H9 (cell line): ENCODE results near the gene CHST15. TPM values are rescaled to one million over a fixed set of nuclear protein-coding genes. Genes with fewer than 3 reads are reported as not detected.

Source experiments
- DNase-seq: peaks from one replicate; pipeline ENCODE4 v3.0.0-alpha.2; 2017
- H2AFZ ChIP-seq: one replicate; pipeline ENCODE4 v1.6.1; 2013; ENCODE audit warnings: mild to moderate bottlenecking, low read length, control low read depth, moderate library complexity
- H2AK5ac ChIP-seq: 2 replicates; pipeline ENCODE4 v1.6.1; 2013; ENCODE audit warnings: low read length, control low read depth, mixed read lengths; ENCODE audit not compliant: insufficient read length
- H2BK120ac ChIP-seq: one replicate; pipeline ENCODE4 v1.6.1; 2013; ENCODE audit warnings: low read depth, mild to moderate bottlenecking, low read length, control low read depth, inconsistent platforms; ENCODE audit not compliant: poor library complexity, severe bottlenecking
- H2BK12ac ChIP-seq: 2 replicates; pipeline ENCODE4 v1.6.1; 2013; ENCODE audit warnings: low read length, control low read depth, mixed read lengths, low read depth; ENCODE audit not compliant: insufficient read length
- H2BK15ac ChIP-seq: 2 replicates; pipeline ENCODE4 v1.6.1; 2013; ENCODE audit warnings: low read depth, low read length, control low read depth
- H2BK20ac ChIP-seq: one replicate; pipeline ENCODE4 v1.6.1; 2013; ENCODE audit warnings: low read depth, mild to moderate bottlenecking, low read length, control low read depth, inconsistent platforms; ENCODE audit not compliant: poor library complexity, severe bottlenecking
- H2BK5ac ChIP-seq: 2 replicates; pipeline ENCODE4 v1.6.1; 2013; ENCODE audit warnings: low read length, control low read depth, mixed read lengths; ENCODE audit not compliant: insufficient read length
- H3K14ac ChIP-seq: 2 replicates; pipeline ENCODE4 v1.6.1; 2013; ENCODE audit warnings: low read length, control low read depth; ENCODE audit not compliant: insufficient read depth
- H3K18ac ChIP-seq: 2 replicates; pipeline ENCODE4 v1.6.1; 2013; ENCODE audit warnings: low read depth, mild to moderate bottlenecking, mixed read lengths, low read length, control low read depth; ENCODE audit not compliant: insufficient read length
- H3K23ac ChIP-seq: 2 replicates; pipeline ENCODE4 v1.6.1; 2013; ENCODE audit warnings: low read length, control low read depth, mixed read lengths, low read depth; ENCODE audit not compliant: insufficient read length
- H3K23me2 ChIP-seq: 2 replicates; pipeline ENCODE4 v1.6.1; 2013; ENCODE audit warnings: low read depth, mild to moderate bottlenecking, mixed read lengths, low read length, control low read depth; ENCODE audit not compliant: insufficient read length, poor library complexity, severe bottlenecking
- H3K27ac ChIP-seq: 2 replicates; pipeline ENCODE4 v1.5.1; 2013; ENCODE audit warnings: low read length, control low read depth, mixed read lengths, low read depth; ENCODE audit not compliant: insufficient read length
- H3K27me3 ChIP-seq: 2 replicates; pipeline ENCODE4 v1.6.1; 2013; ENCODE audit warnings: low read length, control low read depth, inconsistent platforms; ENCODE audit not compliant: insufficient read depth
- H3K4ac ChIP-seq: 2 replicates; pipeline ENCODE4 v1.6.1; 2013; ENCODE audit warnings: low read depth, mild to moderate bottlenecking, control low read depth, inconsistent platforms, low read length, moderate library complexity
- H3K4me1 ChIP-seq: 2 replicates; pipeline ENCODE4 v1.6.1; 2013; ENCODE audit warnings: low read length, control low read depth, inconsistent platforms; ENCODE audit not compliant: insufficient read depth
- H3K4me2 ChIP-seq: 2 replicates; pipeline ENCODE4 v1.6.1; 2013; ENCODE audit warnings: low read length, control low read depth, mixed read lengths; ENCODE audit not compliant: insufficient read length, insufficient read depth
- H3K56ac ChIP-seq: 2 replicates; pipeline ENCODE4 v1.6.1; 2013; ENCODE audit warnings: low read depth, mild to moderate bottlenecking, mixed read lengths, low read length, control low read depth; ENCODE audit not compliant: insufficient read length
- H3K79me1 ChIP-seq: 2 replicates; pipeline ENCODE4 v1.6.1; 2013; ENCODE audit warnings: low read depth, mild to moderate bottlenecking, moderate library complexity, low read length, control low read depth, inconsistent platforms; ENCODE audit not compliant: insufficient read depth, poor library complexity, severe bottlenecking
- H3K79me2 ChIP-seq: 2 replicates; pipeline ENCODE4 v1.6.1; 2013; ENCODE audit warnings: low read length, control low read depth, inconsistent platforms; ENCODE audit not compliant: insufficient read depth
- H3K9ac ChIP-seq: 2 replicates; pipeline ENCODE4 v1.6.1; 2013; ENCODE audit warnings: low read length, control low read depth, mixed read lengths; ENCODE audit not compliant: insufficient read length; ENCODE audit errors: extremely low read depth
- H3K9me3 ChIP-seq: one replicate; pipeline ENCODE4 v1.6.1; 2013; ENCODE audit warnings: low read depth, low read length, inconsistent platforms; ENCODE audit not compliant: control insufficient read depth
- H3T11ph ChIP-seq: one replicate; pipeline ENCODE4 v1.6.1; 2013; ENCODE audit warnings: mild to moderate bottlenecking, low read length, control low read depth, inconsistent platforms
- H4K20me1 ChIP-seq: one replicate; pipeline ENCODE4 v1.6.1; 2013; ENCODE audit not compliant: control insufficient read depth, insufficient read length, insufficient read depth
- H4K5ac ChIP-seq: 2 replicates; pipeline ENCODE4 v1.6.1; 2013; ENCODE audit warnings: low read depth, mild to moderate bottlenecking, mixed read lengths, low read length, control low read depth; ENCODE audit not compliant: insufficient read length
- H4K8ac ChIP-seq: replicated peaks from 2 replicates; pipeline ENCODE4 v1.6.1; 2013; ENCODE audit warnings: low read length, control low read depth, mixed read lengths, low read depth; ENCODE audit not compliant: insufficient read length
- H4K91ac ChIP-seq: 2 replicates; pipeline ENCODE4 v1.6.1; 2013; ENCODE audit warnings: low read depth, mild to moderate bottlenecking, moderate library complexity, mixed read lengths, low read length, control low read depth; ENCODE audit not compliant: insufficient read length
- H3K27ac Mint-ChIP-seq, 3 experiments: 2 replicates in 2 of 3; 3 replicates in 1 of 3; pipeline ENCODE4 v1.8.0; 2020 to 2021; ENCODE audit warnings: mixed read lengths in 3 of 3, mild to moderate bottlenecking in 1 of 3, moderate library complexity in 1 of 3
- H3K27me3 Mint-ChIP-seq: 2 replicates; pipeline ENCODE4 v1.8.0; 2021; ENCODE audit warnings: low read depth, mild to moderate bottlenecking, moderate library complexity, mixed read lengths
- H3K36me3 Mint-ChIP-seq, 3 experiments: 2 replicates in 2 of 3; 3 replicates in 1 of 3; pipeline ENCODE4 v1.8.0; 2020 to 2021; ENCODE audit warnings: low read depth in 3 of 3, mixed read lengths in 3 of 3; ENCODE audit not compliant: insufficient read depth in 1 of 3
- H3K4me1 Mint-ChIP-seq, 2 experiments: 2 replicates each; pipeline ENCODE4 v1.8.0; 2020; ENCODE audit warnings: mixed read lengths in 2 of 2
- H3K4me3 Mint-ChIP-seq, 2 experiments: 2 replicates in 1 of 2; 3 replicates in 1 of 2; pipeline ENCODE4 v1.8.0; 2020 to 2021; ENCODE audit warnings: mild to moderate bottlenecking in 2 of 2, mixed read lengths in 2 of 2, moderate library complexity in 1 of 2
- H3K9me3 Mint-ChIP-seq, 2 experiments: 2 replicates in 1 of 2; 3 replicates in 1 of 2; pipeline ENCODE4 v1.8.0; 2020; ENCODE audit warnings: mild to moderate bottlenecking in 2 of 2, mixed read lengths in 2 of 2, moderate library complexity in 1 of 2
- CTCF ChIP-seq: fragments of 200-600 bp; sonication (generic); conservative IDR thresholded peaks from 3 replicates; pipeline ENCODE4 v1.8.0; 2021; ENCODE audit warnings: antibody characterized with exemption, mild to moderate bottlenecking
- WGBS: extraction: QIAGEN DNeasy Blood & Tissue Kit; methylation state at CpG from one replicate; pipeline ENCODE4 v1.1.7; 2013; ENCODE audit warnings: missing lambda C conversion rate, low lambda C conversion rate, mixed read lengths; ENCODE audit not compliant: insufficient read length; ENCODE audit errors: extremely low coverage; 5-methylcytosine and 5-hydroxymethylcytosine counted together
- total RNA-seq: library from RNA; stranded (reverse); gene quantifications from 2 replicates; pipeline ENCODE4 v1.2.1, GENCODE V29; 2021

Gene CHST15
- total RNA-seq, 1 experiment from 2014 or later = 8.7 TPM

GRCh38 chr10:124077208-124077993 lies 16.0 kb downstream of the CHST15 start:
- no peak overlapping the region for H3K4me3 Mint-ChIP-seq
- Histone ChIP-seq H3K4ac (no peak overlapping the region), H4K20me1 (no peaks in the 10 kb centered on the region), H2BK5ac (no peak overlapping the region), H2BK15ac (no peak overlapping the region), H2BK20ac (no peak overlapping the region), H3T11ph (no peak overlapping the region), H4K8ac (no peak overlapping the region), H3K23me2 (no peaks in the 10 kb centered on the region), H2AK5ac (no peak overlapping the region), H3K9ac (no peak overlapping the region), H3K9me3 (no peaks in the 10 kb centered on the region), H3K79me1 (no peaks in the 10 kb centered on the region), H2AFZ (no peak overlapping the region), H3K27me3 (no peaks in the 10 kb centered on the region), H3K4me2 (no peak overlapping the region), H3K56ac (no peak overlapping the region), H3K23ac (no peak overlapping the region), H3K14ac (no peak overlapping the region), H3K18ac (no peak overlapping the region), H4K5ac (no peak overlapping the region), H3K27ac (no peak overlapping the region), H3K79me2 (no peaks in the 10 kb centered on the region), H3K4me1 (no peaks in the 10 kb centered on the region), H4K91ac (no peak overlapping the region), H2BK120ac (no peak overlapping the region), H2BK12ac (no peak overlapping the region)
- peaks cover 20 to 22% of the 10 kb centered on the region in 2 experiments for H3K4me1 Mint-ChIP-seq
- no peaks in the 10 kb centered on the region; a peak in 1 of 5 replicates for H3K9me3 Mint-ChIP-seq
- no peak for TF ChIP-seq CTCF
- no CpG with 5 or more reads among the region's 12 CpGs for WGBS
- peaks cover 0 to 9% (median 0%) of the 10 kb centered on the region in 3 experiments; a peak in 1 of 7 replicates for H3K36me3 Mint-ChIP-seq
- peak overlapping the region in 1 of 3 experiments; percentile 29; a peak in 1 of 7 replicates for H3K27ac Mint-ChIP-seq
- DNase-seq = no peak
- 0 out of 2 replicates have a peak, but pooled peaks cover 1% of the 10 kb centered on the region for H3K27me3 Mint-ChIP-seq
